HG03439 (cell line): ENCODE measurements around the gene SMCP.

Source experiments
- ATAC-seq: cut with Tn5 transposase; IDR thresholded peaks from one replicate; pipeline ENCODE4 v1.9.1; 2021; ENCODE audit warnings: mild to moderate bottlenecking, moderate library complexity; ENCODE audit not compliant: unreplicated experiment

The SMCP gene

DNA sequence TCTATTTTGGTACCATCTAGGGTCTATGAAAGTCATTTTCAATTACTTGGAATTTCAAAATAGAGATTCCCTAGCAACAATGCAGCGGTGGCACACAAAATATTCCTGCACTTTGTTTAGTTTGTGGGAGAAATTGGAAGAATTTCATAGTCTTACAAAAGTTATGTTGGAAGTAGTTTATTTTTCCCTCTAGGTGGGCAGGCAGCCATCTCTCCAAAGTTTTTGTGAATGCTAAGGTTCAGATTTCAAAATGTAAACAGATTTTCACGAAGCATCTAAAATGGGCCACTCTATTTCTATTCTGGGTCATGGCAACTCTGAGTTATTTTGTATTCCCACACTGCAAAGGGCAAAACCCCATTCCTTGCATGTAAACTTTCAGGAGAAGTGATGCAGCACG is 8.0 kb downstream of the SMCP start:
- no peak for ATAC-seq

DNA sequence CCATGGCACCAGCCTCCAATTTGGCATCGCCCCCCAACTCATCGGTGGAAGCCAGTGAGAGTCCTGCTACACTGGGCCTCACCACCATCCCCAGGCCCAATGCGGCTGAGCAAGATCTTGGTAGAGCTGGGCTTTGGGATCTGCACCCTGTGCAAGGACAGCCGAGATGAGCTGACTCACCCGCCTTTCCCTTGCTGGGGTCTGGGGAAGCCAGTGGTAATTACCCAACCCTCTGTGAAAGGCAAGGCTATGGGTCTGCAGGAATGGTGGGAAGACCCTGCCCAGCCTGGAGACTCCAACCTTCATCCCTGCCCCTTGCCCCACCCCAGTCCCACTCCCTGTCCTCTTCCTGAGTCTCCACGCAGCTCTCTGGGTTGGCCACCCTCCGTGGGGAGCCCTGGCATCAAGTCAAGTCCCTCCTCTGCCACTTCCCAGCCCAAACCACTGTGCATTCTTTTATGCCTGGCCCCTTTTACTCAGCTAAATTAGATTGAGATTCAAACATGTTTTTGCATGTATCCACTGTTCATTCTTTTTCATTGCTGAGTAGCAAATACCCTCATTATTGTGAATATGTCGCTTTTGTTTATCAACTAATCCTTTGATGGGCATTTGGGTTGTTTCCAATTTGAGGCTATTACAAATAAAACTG is 8.8 kb downstream of the SMCP start:
- ATAC-seq = no peak

GRCh38 chr1:152888126-152888525 is 10.0 kb downstream of the SMCP start:
- no peak for ATAC-seq

DNA sequence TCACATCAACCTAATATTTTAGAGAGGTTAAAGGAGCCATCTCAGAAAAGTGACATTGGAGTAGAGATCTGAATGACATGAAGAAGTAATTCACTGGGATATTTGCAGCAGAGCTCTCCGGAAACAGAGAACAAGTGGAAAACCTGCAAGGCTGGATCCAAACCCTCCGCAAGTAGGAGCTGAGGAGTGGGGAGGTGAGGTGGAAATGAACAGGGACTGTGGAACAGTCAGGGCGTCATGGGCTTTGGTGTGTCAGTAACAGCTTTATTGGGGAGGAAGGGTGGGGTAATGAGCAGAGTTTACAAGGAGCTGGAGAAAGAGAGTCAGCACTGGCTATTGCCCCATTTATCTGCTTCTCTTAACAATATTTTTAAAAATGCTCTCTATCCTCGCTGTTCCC is 20.9 kb downstream of the SMCP start:
- no peak for ATAC-seq

DNA sequence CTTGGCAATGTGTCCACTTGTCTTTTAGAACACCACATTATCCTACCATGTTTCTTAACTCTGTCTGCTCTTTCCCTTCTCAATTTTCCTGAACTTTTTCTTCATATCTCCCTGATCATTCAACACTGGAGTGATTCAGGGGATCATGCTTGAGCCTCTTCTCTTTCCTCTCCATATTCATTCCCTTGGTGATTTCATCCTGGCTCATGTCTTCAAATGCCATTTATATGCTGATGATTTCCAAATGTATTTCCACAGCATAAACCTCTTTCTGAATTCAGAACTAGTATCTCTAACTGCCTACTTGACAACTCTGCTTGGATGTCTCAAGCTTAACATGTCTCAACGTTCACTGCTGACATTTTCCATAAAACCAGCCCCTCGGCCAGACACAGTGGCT is 21.8 kb downstream of the SMCP start:
- ATAC-seq = no peak

DNA sequence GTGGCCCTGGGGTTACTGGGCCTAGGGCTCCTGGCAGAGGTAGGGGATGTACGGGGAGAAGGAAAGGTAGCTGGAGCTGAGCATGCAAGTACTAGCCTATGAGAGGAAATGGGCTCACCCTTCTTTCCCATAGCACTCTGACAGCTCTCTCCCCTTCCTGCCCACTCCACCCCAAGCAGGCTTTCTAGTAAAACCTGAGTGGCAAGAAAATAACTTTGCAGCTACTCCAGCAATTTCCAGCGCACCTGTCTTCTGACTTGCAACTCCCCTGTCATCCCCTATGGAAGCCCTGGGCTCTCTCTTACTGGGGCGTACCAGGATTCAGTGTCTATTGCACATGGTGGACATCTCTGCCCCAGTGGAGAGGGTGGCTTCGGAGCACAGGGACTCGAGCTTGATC is 23.5 kb downstream of the SMCP start:
- no peak for ATAC-seq

GRCh38 chr1:152902636-152903035 is 24.5 kb downstream of the SMCP start:
- no peak for ATAC-seq

GRCh38 chr1:152904688-152905440 is 26.7 kb downstream of the SMCP start:
- ATAC-seq = no peak

DNA sequence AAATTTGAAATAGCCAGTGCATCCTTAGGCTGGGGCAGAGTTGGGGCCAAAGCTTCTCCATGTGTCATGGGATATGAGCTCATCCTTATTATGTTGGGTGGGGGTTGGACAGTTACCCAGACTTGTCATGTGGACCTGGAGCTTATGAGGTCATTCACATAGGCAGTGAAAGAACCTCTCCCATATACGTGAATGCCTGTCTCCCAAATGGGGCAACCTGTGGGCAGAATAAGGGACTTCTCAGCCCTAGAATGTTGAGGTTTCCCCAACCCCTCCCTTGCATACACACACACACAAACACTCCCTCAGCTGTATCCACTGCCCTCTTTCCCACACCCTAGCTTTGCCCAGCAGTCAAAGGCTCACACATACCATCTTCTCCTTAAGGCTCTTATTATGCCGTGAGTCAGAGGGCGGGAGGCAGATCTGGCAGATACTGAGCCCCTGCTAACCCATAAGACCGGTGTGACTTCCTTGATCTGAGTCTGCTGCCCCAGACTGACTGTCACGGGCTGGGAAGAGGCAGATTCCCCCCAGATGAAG is 28.0 kb downstream of the SMCP start:
- no peak for ATAC-seq

DNA sequence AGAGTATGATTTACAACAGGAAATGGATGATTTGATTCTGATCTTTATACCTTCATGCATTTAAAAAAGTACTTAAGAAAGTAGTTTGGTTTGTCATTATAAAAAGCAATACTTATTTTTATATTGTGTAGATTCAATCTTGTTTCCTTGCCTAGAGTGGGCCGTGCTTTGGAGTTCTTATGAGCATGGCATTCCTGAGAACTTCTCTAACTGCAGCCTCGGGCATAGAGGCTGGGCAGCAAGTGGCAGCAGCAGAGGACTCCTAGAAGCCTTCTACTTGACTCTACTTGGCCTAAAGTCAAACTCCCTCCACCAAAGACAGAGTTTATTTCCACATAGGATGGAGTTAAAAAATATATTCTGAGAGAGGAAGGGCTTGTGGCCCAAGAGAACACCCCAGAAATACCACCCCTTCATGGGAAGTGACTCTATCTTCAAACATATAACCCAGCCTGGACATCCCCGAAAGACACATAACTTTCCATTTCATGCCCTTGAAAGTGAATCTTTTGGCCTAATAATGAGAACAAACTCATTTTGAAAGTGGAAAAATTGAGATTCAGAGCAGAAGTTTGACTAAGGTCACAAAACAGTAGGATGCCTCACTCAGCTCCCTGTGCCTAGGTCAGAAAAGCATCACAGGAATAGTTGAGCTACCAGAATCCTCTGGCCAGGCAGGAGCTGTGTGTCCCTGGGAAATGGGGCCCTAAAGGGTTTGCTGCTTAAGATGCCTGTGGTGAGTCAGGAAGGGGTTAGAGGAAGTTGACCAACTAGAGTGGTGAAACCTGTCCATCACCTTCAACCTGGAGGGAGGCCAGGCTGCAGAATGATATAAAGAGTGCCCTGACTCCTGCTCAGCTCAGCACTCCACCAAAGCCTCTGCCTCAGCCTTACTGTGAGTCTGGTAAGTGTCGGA is 29.8 kb downstream of the SMCP start, which contains the start of gene IVL:
IVL (plus strand) TSS at position 861 of the 916 bp plus-strand sequence. CDS start 1,252 bp downstream, outside the sequence.
- ATAC-seq = no peak

GRCh38 chr1:152909206-152909605 is 31.1 kb downstream of the SMCP start:
- no peak for ATAC-seq

DNA sequence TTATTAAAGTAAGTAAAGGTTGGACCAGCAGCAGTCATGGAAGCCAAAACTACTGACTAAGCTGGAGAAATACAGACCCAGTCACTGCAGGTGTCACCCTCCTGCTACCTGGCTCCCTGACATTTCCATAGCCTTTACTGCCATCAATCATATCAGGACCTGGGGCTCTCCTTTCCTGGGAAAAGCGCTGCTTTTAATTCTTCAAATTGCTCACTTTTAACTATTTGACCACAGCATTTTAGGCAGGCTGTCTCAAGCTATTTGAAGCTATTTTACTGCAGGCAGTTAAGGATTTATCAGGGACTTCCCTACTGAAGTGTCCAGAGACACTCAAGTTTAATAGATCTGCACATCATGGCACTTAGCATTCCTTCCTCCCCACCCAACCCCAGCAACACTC is 34.3 kb downstream of the SMCP start:
- no peak for ATAC-seq

- ATAC-seq = no peak
These were observed 34.8 kb downstream of the SMCP start for GRCh38 chr1:152912900-152913299.

- ATAC-seq = no peak
These were observed 39.7 kb downstream of the SMCP start for GRCh38 chr1:152917794-152918193.

- no peak for ATAC-seq
These were observed 40.9 kb downstream of the SMCP start for GRCh38 chr1:152919071-152919470.

DNA sequence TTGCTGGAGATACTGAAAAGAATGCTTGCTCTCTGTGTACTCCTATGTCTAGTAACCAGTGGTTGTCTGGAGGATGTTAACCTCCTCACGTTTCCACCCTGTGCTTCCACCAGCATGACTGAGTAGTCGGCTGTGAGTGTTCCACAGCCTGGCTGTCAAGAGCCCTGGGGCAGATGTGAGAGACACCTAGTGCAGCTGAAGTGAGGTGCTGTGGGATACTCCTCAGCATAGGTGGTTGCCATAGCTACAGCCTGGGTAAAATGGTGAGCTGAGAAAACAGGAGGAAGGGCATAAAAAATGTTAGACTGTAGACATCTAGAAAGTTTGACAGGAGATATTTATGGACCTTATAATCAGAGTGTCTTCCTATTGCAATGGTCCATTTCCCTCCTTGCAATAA is 46.1 kb downstream of the SMCP start:
- no peak for ATAC-seq

DNA sequence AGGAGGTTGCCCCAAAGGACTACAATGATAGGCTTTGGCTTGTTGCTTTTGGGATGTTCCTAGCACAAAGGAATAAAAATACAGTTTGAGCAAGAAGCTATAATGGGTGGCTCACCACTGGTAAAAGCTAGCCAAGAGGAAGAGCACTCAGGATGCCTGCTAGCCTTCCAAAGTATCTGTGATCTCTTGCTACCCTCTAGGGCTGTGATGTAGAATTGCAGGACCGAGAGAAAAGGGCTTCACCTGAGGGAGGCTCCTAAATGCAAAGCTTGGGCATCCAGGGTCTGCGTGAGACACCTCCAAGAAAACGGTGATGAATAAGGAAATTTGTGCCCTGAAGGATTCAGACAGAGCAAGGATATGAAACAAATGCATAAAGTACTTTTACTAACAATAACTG is 48.0 kb downstream of the SMCP start:
- ATAC-seq = no peak

GRCh38 chr1:152928671-152929070 is 50.5 kb downstream of the SMCP start:
- ATAC-seq = no peak

DNA sequence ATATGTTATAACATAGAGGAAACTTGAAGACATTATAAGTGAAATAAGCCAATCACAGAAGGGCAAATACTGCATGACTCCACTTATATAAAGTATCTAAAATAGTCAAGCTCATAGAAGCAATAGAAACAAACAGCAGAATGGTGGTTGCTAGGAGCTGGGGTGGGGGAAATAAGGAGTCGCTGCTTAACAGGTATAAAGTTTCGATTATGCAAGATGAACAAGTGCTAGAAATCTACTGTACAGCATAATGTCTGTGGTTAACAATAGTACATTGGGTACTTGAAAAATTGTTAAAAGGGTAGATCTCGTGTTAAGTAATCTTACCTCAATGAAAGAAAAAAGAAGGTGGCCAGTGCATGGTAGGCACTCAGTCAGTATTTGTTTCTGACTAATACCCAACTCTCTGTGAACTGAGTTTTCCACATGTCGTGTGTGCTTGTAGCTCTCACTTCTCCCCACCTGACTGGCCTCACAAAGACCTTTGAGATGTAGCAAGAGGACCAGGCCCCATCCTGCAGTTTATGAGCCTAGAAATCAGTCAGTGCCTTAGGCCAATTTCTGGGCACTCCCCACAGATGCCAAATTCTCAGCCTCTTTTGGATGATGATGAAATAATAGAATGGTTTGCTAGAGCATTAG is 54.2 kb downstream of the SMCP start:
- no peak for ATAC-seq

- ATAC-seq = no peak
These were observed 55.1 kb downstream of the SMCP start for GRCh38 chr1:152933196-152933595.
